PFSK-1 (cell line): ENCODE data around the gene COL23A1.

Source experiments
- FOXP2 ChIP-seq: optimal IDR thresholded peaks from 2 replicates; pipeline ENCODE3; 2011; ENCODE audit warnings: borderline replicate concordance, control low read depth, inconsistent platforms; ENCODE audit not compliant: insufficient read depth; ENCODE audit errors: extremely low read length, extremely low read depth
- POLR2AphosphoS5 ChIP-seq: IDR thresholded peaks from 2 replicates; pipeline ENCODE4 v1.6.1; 2012; ENCODE audit warnings: low read depth, mild to moderate bottlenecking, control low read depth, low read length, moderate library complexity
- REST ChIP-seq, 2 experiments: IDR thresholded peaks; 2 replicates each; pipeline versions ENCODE4 v1.6.1 to v1.8.0; 2011 to 2012; ENCODE audit warnings: low read depth in 2 of 2, low read length in 2 of 2, control low read depth in 1 of 2, inconsistent platforms in 1 of 2, mild to moderate bottlenecking in 1 of 2, moderate library complexity in 1 of 2; ENCODE audit not compliant: insufficient read depth in 1 of 2
- SIN3A ChIP-seq: IDR thresholded peaks from 2 replicates; pipeline ENCODE4 v1.6.1; 2012; ENCODE audit warnings: mild to moderate bottlenecking, low read length, moderate library complexity, borderline replicate concordance; ENCODE audit not compliant: insufficient read depth
- TAF1 ChIP-seq: IDR thresholded peaks from 2 replicates; pipeline ENCODE4 v1.6.1; 2012; ENCODE audit warnings: low read length, control low read depth, borderline replicate concordance; ENCODE audit not compliant: insufficient read depth

COL23A1 gene

GRCh38 chr5:178269499-178269898 is 320.7 kb downstream of the COL23A1 start:
- no peak for TF ChIP-seq TAF1
- TF ChIP-seq SIN3A: no peak
- no peak for TF ChIP-seq REST (IDR thresholded peaks at IDR 0.05; ENCODE audit: insufficient read depth in 1 of 2, low read depth in 2 of 2, low read length in 2 of 2)
- no peak for TF ChIP-seq POLR2AphosphoS5
- TF ChIP-seq FOXP2: no peak

- TF ChIP-seq FOXP2: no peak
- TF ChIP-seq TAF1: no peak
- TF ChIP-seq POLR2AphosphoS5: no peak
- no peak for TF ChIP-seq REST (IDR thresholded peaks at IDR 0.05; ENCODE audit: insufficient read depth in 1 of 2, low read depth in 2 of 2, low read length in 2 of 2)
- TF ChIP-seq SIN3A: no peak
Observed at GRCh38 chr5:178267876-178268275, 322.3 kb downstream of the COL23A1 start.

GRCh38 chr5:178267245-178267644 is 322.9 kb downstream of the COL23A1 start:
- TF ChIP-seq REST (IDR thresholded peaks at IDR 0.05; ENCODE audit: insufficient read depth in 1 of 2, low read depth in 2 of 2, low read length in 2 of 2): no peak
- TF ChIP-seq SIN3A: no peak
- no peak for TF ChIP-seq FOXP2
- TF ChIP-seq TAF1: no peak
- TF ChIP-seq POLR2AphosphoS5: no peak

GRCh38 chr5:178266581-178266980 is 323.6 kb downstream of the COL23A1 start:
- TF ChIP-seq TAF1: no peak
- TF ChIP-seq SIN3A: no peak
- TF ChIP-seq POLR2AphosphoS5: no peak
- no peak for TF ChIP-seq FOXP2
- no peak for TF ChIP-seq REST (IDR thresholded peaks at IDR 0.05; ENCODE audit: insufficient read depth in 1 of 2, low read depth in 2 of 2, low read length in 2 of 2)

- no peak for TF ChIP-seq FOXP2
- TF ChIP-seq REST (IDR thresholded peaks at IDR 0.05; ENCODE audit: insufficient read depth in 1 of 2, low read depth in 2 of 2, low read length in 2 of 2): no peak
- no peak for TF ChIP-seq POLR2AphosphoS5
- no peak for TF ChIP-seq TAF1
- no peak for TF ChIP-seq SIN3A
Observed at GRCh38 chr5:178265746-178266145, 324.4 kb downstream of the COL23A1 start.
